ENCODE measurements around the gene EIF4A3.

GRCh38 chr17:80129006-80129565, 17.8 kb downstream of the EIF4A3 start:
- TF ChIP-seq POLR2AphosphoS5 (IDR thresholded peaks at IDR 0.05; ENCODE audit: borderline replicate concordance, low read depth, low read length) (no peak), EZH2 (IDR thresholded peaks at IDR 0.05) (no peak)
